Prostate gland (tissue), 2 donors: ENCODE measurements around the gene DCC.

Experiments used
- CTCF ChIP-seq, 4 experiments: fragments of 200-600 bp in 2 of 4; fragments of 450-650 bp in 2 of 4; sonication (generic) in 2 of 4; IDR thresholded peaks; 1 replicate in 3 of 4; 2 replicates in 1 of 4; pipeline ENCODE4 v1.5.1; 2016 to 2019; ENCODE audit warnings: antibody characterized with exemption in 4 of 4, mild to moderate bottlenecking in 2 of 4, moderate library complexity in 2 of 4
- POLR2A ChIP-seq: fragments of 450-650 bp; IDR thresholded peaks from one replicate; pipeline ENCODE4 v1.6.1; 2016; ENCODE audit warnings: antibody characterized with exemption, mild to moderate bottlenecking
- POLR2AphosphoS5 ChIP-seq: sonication (generic); formaldehyde crosslinking; IDR thresholded peaks from one replicate; pipeline ENCODE4 v1.6.1; 2017; ENCODE audit warnings: antibody characterized with exemption

GRCh38 chr18:52764316-52764715, 424.3 kb downstream of the DCC start:
- TF ChIP-seq CTCF (IDR thresholded peaks at IDR 0.05) (no peak), POLR2A (no peak), POLR2AphosphoS5 (no peak)
